HG03108 (cell line): ENCODE data around the gene SPATA31D4.

ENCODE experiments used
- ATAC-seq: cut with Tn5 transposase; IDR thresholded peaks from one replicate; pipeline ENCODE4 v1.9.1; 2021; ENCODE audit warnings: moderate library complexity; ENCODE audit not compliant: unreplicated experiment

SPATA31D4 gene

GRCh38 chr9:81964218-81965171 lies 36.3 kb downstream of the SPATA31D4 start:
- ATAC-seq, result no peak

- no peak for ATAC-seq
Measured at GRCh38 chr9:81968026-81968425, 39.8 kb downstream of the SPATA31D4 start.

GRCh38 chr9:81969971-81970370 lies 41.7 kb downstream of the SPATA31D4 start:
- no peak for ATAC-seq

- ATAC-seq, result no peak
Measured at GRCh38 chr9:81971727-81972126, 43.5 kb downstream of the SPATA31D4 start.

- no peak for ATAC-seq
Measured at GRCh38 chr9:81974764-81975163, 46.5 kb downstream of the SPATA31D4 start.

GRCh38 chr9:81976351-81976750 lies 48.1 kb downstream of the SPATA31D4 start:
- ATAC-seq, result no peak

- peak; percentile 43 for ATAC-seq
Measured at GRCh38 chr9:81979196-81979595, 51.0 kb downstream of the SPATA31D4 start.

- ATAC-seq, result no peak
Measured at GRCh38 chr9:81980568-81980967, 52.3 kb downstream of the SPATA31D4 start.

GRCh38 chr9:81981883-81982282 lies 53.7 kb downstream of the SPATA31D4 start:
- no peak for ATAC-seq
